Aorta (tissue), 5 donors: ENCODE data around the gene EVX2. TPM values are rescaled to one million over a fixed set of nuclear protein-coding genes. Genes with fewer than 3 reads are reported as not detected.
A peak's percentile ranks its signal among the peaks of the same experiment; 100 is the strongest.

ENCODE experiments used
- ATAC-seq: fragments of 200-7000 bp; cut with Tn5 transposase; one replicate; pipeline ENCODE4 v1.9.1; 2022; ENCODE audit warnings: moderate library complexity; ENCODE audit not compliant: low FRiP score
- DNase-seq, 2 donors: peaks; one replicate each; pipeline ENCODE4 v3.0.0-alpha.2; 2020
- H3K27ac ChIP-seq, 2 donors: one replicate each; pipeline ENCODE4 v1.5.1; 2013; ENCODE audit warnings: low read length in 2 of 2, mild to moderate bottlenecking in 2 of 2, moderate library complexity in 2 of 2, control low read depth in 1 of 2, inconsistent platforms in 1 of 2, low read depth in 1 of 2
- H3K27me3 ChIP-seq, 2 donors: one replicate each; pipeline ENCODE4 v1.6.1; 2013; ENCODE audit warnings: control low read depth in 1 of 2, low read length in 1 of 2, mild to moderate bottlenecking in 1 of 2, moderate library complexity in 1 of 2; ENCODE audit not compliant: insufficient read depth in 2 of 2, control insufficient read depth in 1 of 2
- H3K36me3 ChIP-seq, 2 donors: one replicate each; pipeline ENCODE4 v1.6.1; 2013; ENCODE audit warnings: control low read depth in 1 of 2, low read length in 1 of 2, mild to moderate bottlenecking in 1 of 2; ENCODE audit not compliant: insufficient read depth in 2 of 2, control insufficient read depth in 1 of 2
- H3K4me1 ChIP-seq, 2 donors: one replicate each; pipeline ENCODE4 v1.6.1; 2013; ENCODE audit warnings: low read length in 2 of 2, control low read depth in 1 of 2, mild to moderate bottlenecking in 1 of 2, moderate library complexity in 1 of 2; ENCODE audit not compliant: insufficient read depth in 2 of 2, control insufficient read depth in 1 of 2
- H3K4me3 ChIP-seq, 2 donors: one replicate each; pipeline ENCODE4 v1.5.1; 2013; ENCODE audit warnings: low read length in 2 of 2, control low read depth in 1 of 2, mild to moderate bottlenecking in 1 of 2
- H3K9me3 ChIP-seq: one replicate; pipeline ENCODE4 v1.6.1; 2013; ENCODE audit warnings: mild to moderate bottlenecking, low read length; ENCODE audit not compliant: control insufficient read depth
- WGBS, 2 donors: extraction: QIAGEN DNeasy Blood & Tissue Kit; methylation state at CpG; one replicate each; pipeline ENCODE4 v1.1.7; 2013; 5-methylcytosine and 5-hydroxymethylcytosine counted together
- intact Hi-C, 2 donors: fragments of 100-400 bp; cut with DNase I; formaldehyde crosslinking; loops; one replicate each; pipeline versions ENCODE4 v1.14.2 to v1.15.0; 2022
- polyA plus RNA-seq, 2 donors: library from polyadenylated mRNA; stranded (reverse); fragments of 200-250 nt; gene quantifications; one replicate each; pipeline ENCODE4 v1.2.3, GENCODE V29; 2013
- total RNA-seq, 2 donors: library from RNA; stranded (reverse); fragmentation: NEBNext Ultra II Directional; extraction: Animal tissue kit (Norgen Biotek cat#: 25700); gene quantifications; one replicate each; pipeline ENCODE4 v1.2.1, GENCODE V29; 2021
- donor health status: healthy with polysubstance abuse.
- donor health status: Bipolar disorder and iron deficiency.
- donor health status: DM: no; HTN: no; CAD: no.
- donor health status: DM: no; HTN: no; CAD: no.
- donor health status: DM: yes; HTN: yes; CAD: no.

The EVX2 gene
- total and polyA plus RNA-seq, 4 donors: not detected

GRCh38 chr2:176099159-176099727 lies 15.5 kb upstream of the EVX2 start:
- no peak for ATAC-seq
- H3K9me3 ChIP-seq: no peaks in the 10 kb centered on the region
- no peaks in the 10 kb centered on the region for H3K27me3 ChIP-seq
- 10 to 13% methylated on average over 30 of the region's 30 CpGs for WGBS, 2 donors
- H3K27ac ChIP-seq: no peak overlapping the region
- DNase-seq: peak in 1 of 2 donors; percentile 24
- no peak overlapping the region for H3K4me3 ChIP-seq
- no peaks in the 10 kb centered on the region for H3K4me1 ChIP-seq
- no peaks in the 10 kb centered on the region for H3K36me3 ChIP-seq
- intact Hi-C loops: loop anchor here (5.0 to 10.0 kb wide), 3 partner anchors 732 to 914 kb away; partner anchors contain the start of gene ATP5MC3 (in 1 of the 2)

GRCh38 chr2:176098366-176099158 lies 14.8 kb upstream of the EVX2 start:
- intact Hi-C loops: loop anchor here (5.0 to 10.0 kb wide), 3 partner anchors 731 to 914 kb away; partner anchors contain the start of gene ATP5MC3 (in 1 of the 2)
- Histone ChIP-seq H3K4me3 (no peak overlapping the region), H3K27me3 (no peaks in the 10 kb centered on the region), H3K9me3 (no peaks in the 10 kb centered on the region), H3K27ac (no peak overlapping the region), H3K36me3 (no peaks in the 10 kb centered on the region), H3K4me1 (no peaks in the 10 kb centered on the region)
- DNase-seq (peak in 1 of 2 donors; percentile 32), ATAC-seq (no peak)
- WGBS, 2 donors: 5 to 7% methylated on average over 28 to 35 of the region's 35 CpGs

- Histone ChIP-seq H3K36me3 (no peaks in the 10 kb centered on the region), H3K27ac (no peak overlapping the region), H3K4me1 (no peaks in the 10 kb centered on the region), H3K4me3 (no peak overlapping the region), H3K9me3 (no peaks in the 10 kb centered on the region), H3K27me3 (no peaks in the 10 kb centered on the region)
- 5 to 7% methylated on average over 18 of the region's 18 CpGs for WGBS, 2 donors
- DNase-seq (no peak), ATAC-seq (no peak)
- intact Hi-C loops: loop anchor here (5.0 to 10.0 kb wide), 3 partner anchors 731 to 913 kb away; partner anchors contain the start of gene ATP5MC3 (in 1 of the 2)
Observed at GRCh38 chr2:176097820-176098365, 14.1 kb upstream of the EVX2 start.

GRCh38 chr2:176096986-176097819 lies 13.4 kb upstream of the EVX2 start:
- Histone ChIP-seq H3K36me3 (no peaks in the 10 kb centered on the region), H3K4me1 (no peaks in the 10 kb centered on the region), H3K27ac (no peak overlapping the region), H3K27me3 (no peaks in the 10 kb centered on the region), H3K9me3 (no peaks in the 10 kb centered on the region), H3K4me3 (no peak overlapping the region)
- 5% methylated on average over 39 to 45 of the region's 45 CpGs for WGBS, 2 donors
- intact Hi-C loops: loop anchor here (5.0 to 10.0 kb wide), 3 partner anchors 730 to 912 kb away; partner anchors contain the start of gene ATP5MC3 (in 1 of the 2)
- peak; percentile 62 to 89 for DNase-seq
- peak; percentile 83 for ATAC-seq

GRCh38 chr2:176096243-176096985 lies 12.7 kb upstream of the EVX2 start:
- no peak overlapping the region for H3K27ac ChIP-seq
- no peaks in the 10 kb centered on the region for H3K4me1 ChIP-seq
- no peaks in the 10 kb centered on the region for H3K9me3 ChIP-seq
- intact Hi-C loops: loop anchor here (5.0 to 10.0 kb wide), 3 partner anchors 729 to 912 kb away; partner anchors contain the start of gene ATP5MC3 (in 1 of the 2)
- H3K27me3 ChIP-seq: no peaks in the 10 kb centered on the region
- WGBS, 2 donors: 18% methylated on average over 16 of the region's 16 CpGs
- no peaks in the 10 kb centered on the region for H3K36me3 ChIP-seq
- no peak for DNase-seq
- no peak overlapping the region for H3K4me3 ChIP-seq
- no peak for ATAC-seq

GRCh38 chr2:176095421-176095820 lies 11.7 kb upstream of the EVX2 start:
- H3K27ac ChIP-seq: no peak overlapping the region
- H3K4me3 ChIP-seq: no peak overlapping the region
- ATAC-seq (no peak), DNase-seq (no peak)
- H3K4me1 ChIP-seq: no peaks in the 10 kb centered on the region
- H3K9me3 ChIP-seq: no peaks in the 10 kb centered on the region
- WGBS, 2 donors: 22% methylated on average over 5 of the region's 5 CpGs
- intact Hi-C loops: loop anchor here (5.0 to 10.0 kb wide), 3 partner anchors 728 to 911 kb away; partner anchors contain the start of gene ATP5MC3 (in 1 of the 2)
- H3K27me3 ChIP-seq: no peaks in the 10 kb centered on the region
- no peaks in the 10 kb centered on the region for H3K36me3 ChIP-seq

GRCh38 chr2:176094349-176094748 lies 10.6 kb upstream of the EVX2 start:
- H3K4me1 ChIP-seq: no peaks in the 10 kb centered on the region
- H3K9me3 ChIP-seq: no peaks in the 10 kb centered on the region
- H3K36me3 ChIP-seq: no peaks in the 10 kb centered on the region
- H3K27me3 ChIP-seq: no peaks in the 10 kb centered on the region
- 12 to 15% methylated on average over 12 of the region's 12 CpGs for WGBS, 2 donors
- no peak for ATAC-seq
- H3K27ac ChIP-seq: no peak overlapping the region
- intact Hi-C loops: loop anchor here in 1 of 2 donors (10.0 kb wide), 1 partner anchor 910 kb away; the partner anchor contains the start of gene ATP5MC3
- no peak overlapping the region for H3K4me3 ChIP-seq
- no peak for DNase-seq
